ENCODE measurements around the gene GFRA1. TPM values are rescaled to one million over a fixed set of nuclear protein-coding genes. Genes with fewer than 3 reads are reported as not detected.
A peak's percentile ranks its signal among the peaks of the same experiment; 100 is the strongest.

The GFRA1 gene
- total RNA-seq, 1 donor = under 0.01 TPM

GRCh38 chr10:116271593-116272439 is 1.2 kb downstream of the GFRA1 start:
- peak in 2 of 3 donors; percentile 63 to 69 for DNase-seq (ENCODE audit: low read depth in 2 of 3, low spot score in 2 of 3)

GRCh38 chr10:116270771-116271592 is 2.0 kb downstream of the GFRA1 start:
- peak in 1 of 3 donors; percentile 26 for DNase-seq (ENCODE audit: low read depth in 2 of 3, low spot score in 2 of 3)

DNA sequence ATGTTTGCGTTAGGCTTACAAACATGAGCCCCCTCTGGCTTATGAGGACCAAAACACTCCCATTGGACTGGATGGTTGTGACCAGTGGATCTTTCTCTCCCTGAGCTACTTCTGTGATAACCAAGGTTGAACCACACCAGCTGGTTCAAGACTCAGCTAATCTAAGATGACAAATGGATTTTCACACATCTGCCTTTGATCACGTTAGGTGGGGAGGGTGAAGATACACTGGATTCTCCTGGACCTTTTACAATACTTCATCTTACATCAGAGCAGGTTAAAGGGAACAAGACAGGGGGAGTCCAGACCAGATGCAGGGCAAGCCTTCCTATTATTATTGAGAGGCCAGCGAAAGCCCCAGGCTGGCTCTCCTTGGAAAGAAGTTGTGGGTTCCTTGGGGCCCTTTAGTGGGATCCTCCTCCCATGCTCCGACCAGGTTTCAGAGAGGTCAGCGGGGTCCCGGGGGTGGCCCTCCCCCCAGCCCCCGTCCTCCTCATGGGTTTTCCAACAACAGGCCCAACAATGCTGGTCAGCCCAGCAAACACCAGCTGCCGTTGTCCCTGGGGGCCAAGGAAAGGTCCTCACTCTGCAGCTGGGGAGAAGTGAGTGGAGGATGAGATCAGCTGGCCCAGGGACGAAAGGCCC is 2.8 kb downstream of the GFRA1 start:
- DNase-seq (ENCODE audit: low read depth in 2 of 3, low spot score in 2 of 3) = no peak

DNA sequence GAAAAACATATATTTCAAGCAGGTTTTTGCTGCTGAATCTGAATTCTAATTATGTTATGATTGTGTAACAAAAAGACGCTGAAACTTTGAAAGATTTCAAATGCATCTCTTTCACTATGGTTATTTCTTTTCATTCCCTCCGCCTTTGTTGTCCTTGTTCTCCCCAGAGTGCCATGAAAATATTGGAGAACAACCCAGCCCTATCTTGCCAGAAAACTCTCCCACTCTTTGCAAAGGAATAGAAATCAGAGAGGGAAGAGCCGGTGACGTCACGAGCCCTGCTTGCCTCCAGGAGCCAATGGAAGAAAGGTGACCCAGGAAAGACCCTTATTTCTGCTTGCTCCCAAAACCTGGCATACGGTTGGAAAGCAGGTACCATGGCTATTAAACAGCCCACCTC is 3.4 kb downstream of the GFRA1 start:
- DNase-seq (ENCODE audit: low read depth in 2 of 3, low spot score in 2 of 3) = no peak

- DNase-seq (ENCODE audit: low read depth in 2 of 3, low spot score in 2 of 3) = no peak
Observed at GRCh38 chr10:116268976-116269375, 4.0 kb downstream of the GFRA1 start.

GRCh38 chr10:116265686-116266085 is 7.3 kb downstream of the GFRA1 start:
- DNase-seq (ENCODE audit: low read depth in 2 of 3, low spot score in 2 of 3) = no peak

DNA sequence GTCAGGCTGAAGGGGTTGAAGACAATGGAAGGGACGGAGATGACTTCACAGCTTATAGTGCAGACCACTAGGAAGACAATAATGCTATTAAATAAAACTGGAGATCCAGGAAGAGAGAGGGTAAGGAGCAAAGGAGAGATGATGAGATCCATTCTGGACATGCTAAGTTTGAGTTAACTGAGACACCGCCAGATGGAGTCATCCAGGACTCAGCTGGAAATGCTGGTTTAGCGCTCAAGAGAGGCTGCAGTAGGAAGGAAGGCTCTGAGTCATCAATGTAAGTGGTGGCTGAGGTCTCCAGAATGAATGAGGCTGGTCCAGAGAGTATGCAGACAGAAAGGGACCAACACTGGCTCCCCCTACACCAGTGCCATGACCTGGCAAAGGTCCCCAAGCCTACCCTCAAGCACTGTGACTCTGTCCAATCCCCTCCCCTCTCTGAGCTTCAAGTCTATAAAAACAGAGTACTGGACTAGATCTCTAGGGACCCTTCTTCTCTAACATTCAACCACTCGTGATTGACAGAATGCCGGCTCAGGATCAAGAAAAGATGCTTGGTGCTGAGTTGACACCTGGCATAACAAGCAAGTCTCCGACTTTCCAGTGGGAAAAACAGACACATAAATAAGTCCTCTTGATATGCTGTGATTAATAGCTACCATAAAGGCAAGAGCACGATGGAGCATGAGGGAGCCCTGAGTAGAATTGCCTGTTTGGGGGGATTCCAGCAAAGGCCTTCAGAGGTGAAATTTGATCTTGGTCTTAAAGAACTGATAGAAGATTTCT is 8.9 kb downstream of the GFRA1 start:
- no peak for DNase-seq (ENCODE audit: low read depth in 2 of 3, low spot score in 2 of 3)

GRCh38 chr10:116262678-116263077 is 10.3 kb downstream of the GFRA1 start:
- DNase-seq (ENCODE audit: low read depth in 2 of 3, low spot score in 2 of 3) = no peak

- no peak for DNase-seq (ENCODE audit: low read depth in 2 of 3, low spot score in 2 of 3)
Observed at GRCh38 chr10:116260599-116260998, 12.4 kb downstream of the GFRA1 start.

DNA sequence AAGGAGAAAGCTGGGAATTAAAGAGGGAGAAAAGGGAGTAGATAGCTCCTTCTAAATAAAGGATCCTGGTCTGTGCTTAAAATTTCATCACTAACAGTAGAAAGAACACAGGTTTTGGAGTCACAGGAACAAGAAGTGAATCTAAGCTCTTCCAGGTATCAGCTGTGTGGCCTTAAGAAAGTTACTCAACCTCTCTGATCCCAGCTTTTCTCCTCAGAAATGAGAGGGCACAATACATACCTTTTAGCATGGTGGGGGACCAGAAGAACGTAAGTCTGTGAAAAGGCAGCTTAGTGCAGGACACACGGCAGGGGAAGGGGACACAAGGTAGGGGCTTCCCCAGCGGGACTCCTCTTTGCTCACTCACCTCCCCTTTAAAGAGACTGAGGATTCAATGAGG is 13.4 kb downstream of the GFRA1 start:
- DNase-seq (ENCODE audit: low read depth in 2 of 3, low spot score in 2 of 3) = no peak

DNA sequence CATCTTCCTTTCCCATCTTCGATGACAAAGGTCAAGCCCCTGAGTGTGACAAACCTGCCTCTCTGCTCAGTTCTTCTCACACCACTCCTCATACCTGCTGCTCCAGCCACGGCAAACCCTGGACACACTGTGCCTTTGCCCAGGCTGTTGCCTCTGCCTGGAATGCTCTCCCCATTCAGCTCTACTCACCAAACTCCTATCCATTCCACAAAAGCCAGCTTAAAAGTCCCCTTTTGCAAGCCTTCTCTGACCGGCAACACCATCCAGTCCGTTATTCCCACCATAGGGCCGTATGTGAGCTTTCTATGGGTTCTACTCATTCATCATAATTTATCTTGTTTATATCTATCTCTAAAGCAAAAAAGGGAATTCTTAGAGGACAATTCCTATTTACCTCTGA is 15.2 kb downstream of the GFRA1 start:
- DNase-seq (ENCODE audit: low read depth in 2 of 3, low spot score in 2 of 3) = no peak

DNA sequence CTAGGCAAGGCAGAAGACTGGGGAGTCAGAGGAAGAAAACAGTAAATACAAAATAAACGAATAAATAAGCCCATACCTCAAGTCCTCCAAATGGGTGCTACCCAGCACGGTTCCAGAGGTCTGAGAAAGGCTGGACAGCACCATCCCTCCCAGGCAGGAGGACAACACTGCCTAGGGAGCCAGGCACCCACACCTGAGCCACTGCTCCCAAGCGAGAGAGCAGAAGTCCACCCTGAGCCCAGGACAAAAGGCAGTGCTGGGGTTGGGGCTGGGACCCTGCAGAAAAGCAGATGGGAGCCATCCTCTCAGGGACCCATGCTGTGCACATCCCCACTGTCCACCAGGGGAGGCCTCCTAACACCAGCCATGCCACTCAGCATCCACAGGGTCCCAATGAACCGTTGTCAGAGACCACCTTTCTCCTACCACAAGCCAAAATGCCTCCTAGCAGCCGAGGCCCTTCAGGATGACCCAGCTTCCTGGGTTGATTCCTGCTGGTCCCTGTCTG is 16.2 kb downstream of the GFRA1 start:
- DNase-seq (ENCODE audit: low read depth in 2 of 3, low spot score in 2 of 3) = no peak

GRCh38 chr10:116255886-116256751 is 16.9 kb downstream of the GFRA1 start:
- no peak for DNase-seq (ENCODE audit: low read depth in 2 of 3, low spot score in 2 of 3)

GRCh38 chr10:116254422-116255155 is 18.4 kb downstream of the GFRA1 start:
- DNase-seq (ENCODE audit: low read depth in 2 of 3, low spot score in 2 of 3) = no peak

GRCh38 chr10:116253716-116254115 is 19.3 kb downstream of the GFRA1 start:
- no peak for DNase-seq (ENCODE audit: low read depth in 2 of 3, low spot score in 2 of 3)

DNA sequence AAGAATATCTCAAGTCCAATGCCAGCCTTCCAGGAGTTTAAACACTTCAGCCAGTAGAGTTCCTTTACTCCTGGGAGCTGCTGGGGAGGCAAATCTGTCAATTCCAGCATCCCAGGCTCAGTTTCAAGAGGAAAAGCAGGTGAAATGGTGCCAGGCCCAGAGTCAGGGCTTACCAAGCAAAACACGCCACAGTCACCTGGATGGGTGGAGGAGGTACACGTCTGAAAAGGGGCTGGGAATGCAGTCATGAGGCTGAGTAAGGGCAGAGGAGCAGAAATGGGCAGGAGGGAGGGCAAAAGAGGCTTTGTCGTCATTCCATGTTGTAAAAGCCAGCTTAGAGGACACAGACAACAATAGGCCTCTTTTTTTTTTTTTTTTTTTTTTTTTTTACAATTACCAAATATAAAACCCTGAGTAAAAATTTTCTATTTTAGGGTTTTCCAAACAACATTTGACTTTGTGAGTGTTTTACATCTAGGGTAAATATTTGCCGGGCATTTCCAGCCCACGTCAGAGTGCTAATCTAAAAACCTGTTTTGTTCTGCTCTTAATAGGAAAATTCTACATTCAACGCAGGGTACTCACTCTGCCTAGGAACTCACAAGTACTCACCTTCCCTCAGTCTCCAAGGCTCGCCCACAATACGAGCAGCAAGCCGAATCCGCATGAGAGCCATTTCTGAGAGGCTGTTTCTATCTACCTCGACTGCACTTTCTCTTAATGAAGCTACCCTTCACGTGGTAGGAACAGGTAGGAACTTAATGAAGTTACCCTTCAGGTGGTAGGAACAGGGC is 21.2 kb downstream of the GFRA1 start:
- DNase-seq (ENCODE audit: low read depth in 2 of 3, low spot score in 2 of 3) = no peak

GRCh38 chr10:116247691-116248090 is 25.3 kb downstream of the GFRA1 start:
- no peak for DNase-seq (ENCODE audit: low read depth in 2 of 3, low spot score in 2 of 3)

DNA sequence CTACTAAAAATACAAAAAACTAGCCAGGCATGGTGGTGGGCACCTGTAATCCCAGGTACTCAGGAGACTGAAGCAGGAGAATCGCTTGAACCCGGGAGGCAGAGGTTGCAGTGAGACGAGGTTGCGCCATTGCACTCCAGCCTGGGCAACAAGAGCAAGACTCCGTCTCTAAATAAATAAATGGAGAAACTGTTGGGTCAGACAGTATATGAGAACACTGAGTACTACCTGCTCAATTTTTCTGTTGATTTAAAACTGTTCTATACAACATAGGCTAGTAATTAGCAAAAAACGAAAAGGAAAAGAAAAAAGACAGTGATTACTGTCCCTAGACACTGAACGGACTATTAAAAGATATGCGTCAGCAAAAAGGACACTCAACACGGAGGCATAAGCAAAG is 26.7 kb downstream of the GFRA1 start:
- DNase-seq (ENCODE audit: low read depth in 2 of 3, low spot score in 2 of 3) = no peak

Data from hematopoietic multipotent progenitor cell (in vitro differentiated cells).